Measurements from ENCODE around the gene UPK2.
"Not testable (repeated sequence)": the region's sequence is repeated elsewhere in the genome, so short reads cannot be mapped to it uniquely, and the experiment has no call there.

The UPK2 gene

DNA sequence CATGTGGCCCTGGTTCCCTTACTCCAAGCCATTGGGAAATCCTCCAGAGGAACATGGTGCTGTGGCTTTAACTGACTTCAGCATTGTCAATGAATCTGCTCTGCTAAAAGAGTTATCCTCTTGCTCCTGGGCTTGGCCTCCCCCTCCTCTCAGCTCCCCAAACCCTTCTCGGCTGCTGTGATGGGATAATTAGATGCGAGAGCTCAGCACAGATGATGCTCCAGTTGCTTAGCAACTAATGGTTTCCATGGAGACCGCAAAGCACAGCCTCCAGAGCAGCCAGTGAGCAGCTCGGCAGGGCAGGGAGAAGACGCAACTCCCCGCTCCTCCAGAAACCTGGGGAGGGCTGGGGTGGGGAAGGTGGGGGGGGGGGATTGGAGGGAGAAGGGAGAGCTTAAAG, 2.8 kb upstream of the UPK2 start:
- no peaks in the 10 kb centered on the region for H3K79me2 ChIP-seq (ENCODE audit: insufficient read depth, low read length)

DNA sequence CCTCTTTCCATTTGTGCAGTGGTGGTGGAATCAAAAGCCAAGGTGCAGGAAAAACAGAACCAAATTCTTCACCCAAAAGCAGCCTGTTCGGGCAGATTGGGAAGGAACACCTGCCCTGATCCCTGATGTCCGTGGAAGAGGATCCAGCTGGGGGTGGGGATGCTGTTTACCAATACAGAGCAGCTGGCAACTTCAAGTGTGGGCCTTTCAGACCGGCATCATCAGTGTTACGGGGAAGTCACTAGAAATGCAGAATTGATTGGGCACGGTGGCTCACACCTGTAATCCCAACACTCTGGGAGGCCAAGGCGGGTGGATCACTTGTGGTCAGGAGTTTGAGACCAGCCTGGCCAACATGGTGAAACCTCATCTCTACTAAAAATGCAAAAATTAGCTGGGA, 2.1 kb upstream of the UPK2 start:
- not testable (repeated sequence) for H3K4me1 ChIP-seq (ENCODE audit: insufficient read depth, low read length, severe bottlenecking); H3F3A ChIP-seq (ENCODE audit: insufficient read depth, low read length); H2AFZ ChIP-seq (ENCODE audit: low read length); H3K27me3 ChIP-seq (ENCODE audit: insufficient read depth, low read length); H3K79me2 ChIP-seq (ENCODE audit: insufficient read depth, low read length); H3K4me2 ChIP-seq (ENCODE audit: low read length); H3K36me3 ChIP-seq (ENCODE audit: insufficient read depth, low read length); H3K9me3 ChIP-seq (ENCODE audit: low read length); H3K4me3 ChIP-seq (ENCODE audit: low read depth, low read length, poor library complexity, severe bottlenecking); H3K9me2 ChIP-seq (ENCODE audit: low read depth, low read length); H3K27ac ChIP-seq (ENCODE audit: low read depth, low read length, poor library complexity, severe bottlenecking); H4K20me1 ChIP-seq (ENCODE audit: insufficient read depth, low read length); H3K9ac ChIP-seq (ENCODE audit: low read length)

More for the DNA sequence above, 2.8 kb upstream of the UPK2 start:
- TF ChIP-seq, protein P1, sequence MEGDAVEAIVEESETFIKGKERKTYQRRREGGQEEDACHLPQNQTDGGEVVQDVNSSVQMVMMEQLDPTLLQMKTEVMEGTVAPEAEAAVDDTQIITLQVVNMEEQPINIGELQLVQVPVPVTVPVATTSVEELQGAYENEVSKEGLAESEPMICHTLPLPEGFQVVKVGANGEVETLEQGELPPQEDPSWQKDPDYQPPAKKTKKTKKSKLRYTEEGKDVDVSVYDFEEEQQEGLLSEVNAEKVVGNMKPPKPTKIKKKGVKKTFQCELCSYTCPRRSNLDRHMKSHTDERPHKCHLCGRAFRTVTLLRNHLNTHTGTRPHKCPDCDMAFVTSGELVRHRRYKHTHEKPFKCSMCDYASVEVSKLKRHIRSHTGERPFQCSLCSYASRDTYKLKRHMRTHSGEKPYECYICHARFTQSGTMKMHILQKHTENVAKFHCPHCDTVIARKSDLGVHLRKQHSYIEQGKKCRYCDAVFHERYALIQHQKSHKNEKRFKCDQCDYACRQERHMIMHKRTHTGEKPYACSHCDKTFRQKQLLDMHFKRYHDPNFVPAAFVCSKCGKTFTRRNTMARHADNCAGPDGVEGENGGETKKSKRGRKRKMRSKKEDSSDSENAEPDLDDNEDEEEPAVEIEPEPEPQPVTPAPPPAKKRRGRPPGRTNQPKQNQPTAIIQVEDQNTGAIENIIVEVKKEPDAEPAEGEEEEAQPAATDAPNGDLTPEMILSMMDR (IDR thresholded peaks at IDR 0.05; ENCODE audit: low read length): no peak
- TF ChIP-seq EZH2 (IDR thresholded peaks at IDR 0.05; ENCODE audit: borderline replicate concordance, low read length): no peak
- no peaks in the 10 kb centered on the region for H3K27me3 ChIP-seq (ENCODE audit: insufficient read depth, low read length)
- no peaks in the 10 kb centered on the region for H3K9me3 ChIP-seq (ENCODE audit: low read length)
- H3F3A ChIP-seq (ENCODE audit: insufficient read depth, low read length): no peaks in the 10 kb centered on the region
- H4K20me1 ChIP-seq (ENCODE audit: insufficient read depth, low read length): no peaks in the 10 kb centered on the region
- H3K4me1 ChIP-seq (ENCODE audit: insufficient read depth, low read length, severe bottlenecking): no peaks in the 10 kb centered on the region
- H3K36me3 ChIP-seq (ENCODE audit: insufficient read depth, low read length): no peaks in the 10 kb centered on the region
- H3K9ac ChIP-seq (ENCODE audit: low read length): no peak overlapping the region
- no peak overlapping the region for H3K4me3 ChIP-seq (ENCODE audit: low read depth, low read length, poor library complexity, severe bottlenecking)
- no peak overlapping the region for H3K4me2 ChIP-seq (ENCODE audit: low read length)
- no peaks in the 10 kb centered on the region for H3K9me2 ChIP-seq (ENCODE audit: low read depth, low read length)
- H2AFZ ChIP-seq (ENCODE audit: low read length): no peak overlapping the region
- no peak overlapping the region for H3K27ac ChIP-seq (ENCODE audit: low read depth, low read length, poor library complexity, severe bottlenecking)

DNA sequence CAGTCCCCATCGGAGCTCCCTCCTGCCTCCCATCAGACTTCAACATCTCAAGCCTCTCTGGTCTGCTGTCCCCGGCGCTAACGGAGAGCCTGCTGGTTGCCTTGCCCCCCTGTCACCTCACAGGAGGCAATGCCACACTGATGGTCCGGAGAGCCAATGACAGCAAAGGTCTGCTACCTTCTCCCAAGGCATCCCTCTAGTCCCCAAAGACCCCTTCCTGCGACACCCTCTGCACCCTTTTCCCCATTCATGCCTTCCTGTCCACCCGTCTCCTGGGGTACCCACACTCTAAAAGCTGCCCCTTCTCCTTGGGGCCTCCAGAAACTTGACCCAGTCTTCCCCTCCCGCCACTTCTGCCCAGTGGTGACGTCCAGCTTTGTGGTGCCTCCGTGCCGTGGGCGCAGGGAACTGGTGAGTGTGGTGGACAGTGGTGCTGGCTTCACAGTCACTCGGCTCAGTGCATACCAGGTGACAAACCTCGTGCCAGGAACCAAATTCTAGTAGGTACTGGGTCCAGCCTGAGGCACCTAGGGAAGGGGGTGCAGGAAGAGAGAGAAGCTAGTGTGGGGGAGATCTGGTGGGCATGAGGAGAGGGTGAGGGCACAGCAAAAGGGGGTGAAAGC, 860 bp downstream of the UPK2 start:
- no peak for TF ChIP-seq EZH2 (IDR thresholded peaks at IDR 0.05; ENCODE audit: borderline replicate concordance, low read length)
- TF ChIP-seq, protein P1 (IDR thresholded peaks at IDR 0.05; ENCODE audit: low read length): peak; percentile 2; the same call in 1 of the 2 replicates
- Histone ChIP-seq H2AFZ (ENCODE audit: low read length) (no peak overlapping the region), H3K27ac (ENCODE audit: low read depth, low read length, poor library complexity, severe bottlenecking) (no peak overlapping the region), H3K9ac (ENCODE audit: low read length) (no peak overlapping the region), H3K4me2 (ENCODE audit: low read length) (no peak overlapping the region), H3K4me1 (ENCODE audit: insufficient read depth, low read length, severe bottlenecking) (no peaks in the 10 kb centered on the region), H3K9me2 (ENCODE audit: low read depth, low read length) (no peaks in the 10 kb centered on the region), H3K9me3 (ENCODE audit: low read length) (no peaks in the 10 kb centered on the region), H3K79me2 (ENCODE audit: insufficient read depth, low read length) (no peaks in the 10 kb centered on the region), H3K36me3 (ENCODE audit: insufficient read depth, low read length) (no peaks in the 10 kb centered on the region), H3K4me3 (ENCODE audit: low read depth, low read length, poor library complexity, severe bottlenecking) (no peak overlapping the region), H3K27me3 (ENCODE audit: insufficient read depth, low read length) (peaks cover 4% of the 10 kb centered on the region; the same call in 1 of the 2 replicates), H4K20me1 (ENCODE audit: insufficient read depth, low read length) (no peaks in the 10 kb centered on the region), H3F3A (ENCODE audit: insufficient read depth, low read length) (no peaks in the 10 kb centered on the region)

DNA sequence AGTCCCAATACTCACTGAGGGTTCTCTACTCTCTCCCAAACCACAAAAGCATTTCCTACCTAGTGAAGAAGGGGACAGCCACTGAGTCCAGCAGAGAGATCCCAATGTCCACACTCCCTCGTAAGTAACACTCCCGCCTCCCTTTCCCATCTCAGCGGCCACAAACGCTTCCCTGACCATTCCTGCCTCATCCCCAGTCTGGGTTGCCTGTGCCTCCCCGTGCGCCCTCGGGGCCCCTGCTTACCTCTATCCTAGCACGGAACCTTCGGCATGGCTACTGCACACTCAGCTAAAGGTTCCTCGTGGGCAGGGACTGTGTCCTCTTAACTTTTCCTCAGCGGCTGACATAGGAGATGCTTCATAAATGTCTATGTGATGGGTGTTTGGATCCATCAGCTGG, 1.5 kb downstream of the UPK2 start:
- H3F3A ChIP-seq (ENCODE audit: insufficient read depth, low read length): no peaks in the 10 kb centered on the region
- H2AFZ ChIP-seq (ENCODE audit: low read length): no peak overlapping the region
- H3K9me3 ChIP-seq (ENCODE audit: low read length): no peaks in the 10 kb centered on the region
- no peak overlapping the region for H3K27ac ChIP-seq (ENCODE audit: low read depth, low read length, poor library complexity, severe bottlenecking)
- no peaks in the 10 kb centered on the region for H3K36me3 ChIP-seq (ENCODE audit: insufficient read depth, low read length)
- no peak overlapping the region for H3K4me2 ChIP-seq (ENCODE audit: low read length)
- TF ChIP-seq, protein P1 (IDR thresholded peaks at IDR 0.05; ENCODE audit: low read length): no peak
- TF ChIP-seq EZH2 (IDR thresholded peaks at IDR 0.05; ENCODE audit: borderline replicate concordance, low read length): no peak
- H3K9me2 ChIP-seq (ENCODE audit: low read depth, low read length): no peaks in the 10 kb centered on the region
- no peaks in the 10 kb centered on the region for H3K79me2 ChIP-seq (ENCODE audit: insufficient read depth, low read length)
- H3K4me3 ChIP-seq (ENCODE audit: low read depth, low read length, poor library complexity, severe bottlenecking): no peak overlapping the region
- H3K4me1 ChIP-seq (ENCODE audit: insufficient read depth, low read length, severe bottlenecking): no peaks in the 10 kb centered on the region
- H3K9ac ChIP-seq (ENCODE audit: low read length): no peak overlapping the region
- H3K27me3 ChIP-seq (ENCODE audit: insufficient read depth, low read length): peaks cover 4% of the 10 kb centered on the region; the same call in 1 of the 2 replicates
- H4K20me1 ChIP-seq (ENCODE audit: insufficient read depth, low read length): no peaks in the 10 kb centered on the region

Measured in OCI-LY1 (cell line).